NCI-H69 (cell line): ENCODE measurements around the gene USP36.
"Not testable (repeated sequence)": the region's sequence is repeated elsewhere in the genome, so short reads cannot be mapped to it uniquely, and the experiment has no call there.

Experiments
- DNase-seq: peaks from one replicate; lab custom pipeline; 2025; lab: John Stamatoyannopoulos, UW

The USP36 gene

DNA sequence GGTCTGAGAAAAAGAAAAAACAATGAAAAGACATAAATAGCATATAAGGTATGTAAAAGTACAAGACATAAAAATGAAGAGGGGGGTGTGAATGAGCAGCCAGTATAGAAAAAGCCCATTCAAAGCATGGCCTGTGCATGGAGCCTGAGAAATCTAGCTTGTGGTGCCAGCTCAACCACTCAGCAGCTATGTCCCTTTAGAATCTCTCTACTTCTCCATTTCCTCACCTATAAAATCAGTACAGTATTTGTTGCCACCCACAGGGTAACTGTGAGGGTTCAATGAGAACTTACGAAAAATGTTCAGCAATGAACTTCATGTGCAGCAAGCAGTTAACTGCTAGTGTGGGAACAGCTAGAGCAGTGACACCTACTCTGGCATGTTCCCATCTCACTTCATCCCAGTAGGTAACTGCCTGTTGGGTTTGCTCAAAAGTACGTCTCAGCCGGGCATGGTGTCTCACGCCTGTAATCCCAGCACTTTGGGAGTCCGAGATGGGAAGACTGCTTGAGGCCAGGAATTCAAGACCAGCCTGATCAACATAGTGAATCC, 73.8 kb downstream of the USP36 start:
- DNase-seq = no peak

DNA sequence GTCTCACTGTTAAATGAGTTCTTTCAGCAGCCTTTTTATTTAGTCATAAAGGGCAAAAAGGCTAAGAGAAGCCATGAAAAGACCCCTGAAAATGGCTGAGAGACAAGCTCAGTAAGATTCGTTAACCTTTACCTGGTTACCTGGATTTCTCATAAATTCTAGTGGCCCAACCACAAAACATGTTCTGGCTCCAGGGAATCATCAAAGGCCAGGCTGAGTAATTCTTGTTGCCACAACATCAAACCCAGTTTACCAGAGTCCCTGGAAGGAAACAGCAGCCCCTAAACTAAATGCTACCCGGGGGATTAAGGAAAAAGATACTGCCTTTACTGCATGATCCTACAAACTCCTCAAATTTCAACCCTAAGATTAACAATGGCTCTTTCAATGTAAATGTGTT, 74.4 kb downstream of the USP36 start:
- no peak for DNase-seq

DNA sequence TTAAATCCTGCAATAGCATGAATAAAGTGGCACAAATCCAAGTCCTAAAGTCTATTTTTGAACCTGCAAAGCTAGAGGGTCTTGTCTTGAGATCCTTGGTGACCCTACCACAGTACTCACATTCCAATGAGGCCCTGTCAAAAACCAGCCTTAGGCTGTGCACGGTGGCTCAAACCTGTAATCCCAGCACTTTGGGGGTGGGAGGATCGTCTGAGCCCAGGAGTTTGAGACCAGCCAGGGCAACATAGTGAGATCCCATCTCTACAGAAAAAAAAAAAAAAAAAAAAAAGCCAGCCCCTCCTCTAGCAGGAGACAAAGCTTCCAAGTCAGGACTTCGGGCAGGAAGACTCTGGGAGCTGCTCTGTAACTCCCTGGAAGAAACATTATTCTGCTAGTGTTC, 74.8 kb downstream of the USP36 start:
- no peak for DNase-seq

DNA sequence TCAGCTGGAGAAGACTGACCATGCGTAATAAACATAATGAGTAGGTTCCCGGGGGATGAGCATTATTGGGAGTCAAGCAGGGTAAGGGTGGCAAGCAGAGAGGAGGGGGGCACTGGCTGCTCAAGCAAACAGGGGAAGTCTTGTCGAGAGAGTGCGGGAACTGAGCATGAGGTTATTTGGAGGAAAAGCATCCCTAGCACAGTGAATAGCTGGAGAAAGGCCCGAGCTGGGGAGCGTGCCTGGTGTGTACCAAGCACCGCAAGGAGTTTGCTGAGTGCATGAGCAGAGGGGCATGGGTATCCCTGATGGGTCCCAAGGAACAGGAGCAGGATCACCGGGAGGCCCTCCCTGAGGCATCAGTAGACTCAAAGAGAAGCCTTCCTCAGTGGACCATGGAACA, 75.7 kb downstream of the USP36 start:
- no peak for DNase-seq

DNA sequence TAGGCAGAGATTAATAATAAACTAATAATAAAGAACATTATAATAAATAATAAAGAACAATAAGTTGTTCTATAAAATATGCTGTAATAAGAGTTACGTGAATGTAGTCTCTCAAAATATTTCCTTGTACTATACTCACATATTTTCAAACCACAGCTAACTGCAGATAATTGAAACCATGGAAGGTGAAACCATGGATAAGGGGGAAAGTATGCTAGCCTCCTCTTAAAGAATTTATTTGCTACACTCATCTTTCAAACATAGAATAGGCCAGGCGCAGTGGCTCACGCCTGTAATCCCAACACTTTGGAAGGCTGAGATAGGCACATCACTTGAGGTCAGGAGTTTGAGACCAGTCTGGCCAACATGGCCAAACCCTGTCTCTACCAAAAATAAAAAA, 77.1 kb downstream of the USP36 start:
- DNase-seq = no peak

DNA sequence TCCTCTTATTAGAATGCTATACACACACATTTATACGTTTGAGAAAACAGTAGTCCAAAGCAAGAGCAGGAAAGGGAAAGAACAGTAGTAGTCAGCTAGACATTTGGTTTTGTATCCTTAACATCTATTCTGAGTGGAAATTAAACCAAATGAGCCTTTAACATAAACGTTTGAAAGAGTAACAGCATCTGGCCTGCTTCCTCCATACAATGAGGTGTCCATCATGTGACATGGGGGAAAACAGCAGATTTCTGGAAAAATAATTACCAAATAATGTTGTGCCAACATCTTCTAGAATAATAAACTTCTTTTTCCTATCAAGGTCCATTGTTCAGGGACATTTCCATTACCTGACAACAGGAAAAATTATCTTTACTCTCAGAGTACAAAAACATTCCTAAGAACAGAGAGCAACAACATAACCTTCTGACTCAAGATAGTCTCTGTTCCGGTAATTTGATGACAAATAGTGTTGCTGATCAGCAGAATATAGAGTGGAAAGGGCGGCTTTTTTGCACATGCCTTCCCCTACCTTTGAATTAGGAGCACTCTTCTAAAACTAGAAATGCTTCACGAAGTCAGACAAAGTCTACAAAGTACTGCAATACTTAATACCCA, 78.7 kb downstream of the USP36 start:
- no peak for DNase-seq

DNA sequence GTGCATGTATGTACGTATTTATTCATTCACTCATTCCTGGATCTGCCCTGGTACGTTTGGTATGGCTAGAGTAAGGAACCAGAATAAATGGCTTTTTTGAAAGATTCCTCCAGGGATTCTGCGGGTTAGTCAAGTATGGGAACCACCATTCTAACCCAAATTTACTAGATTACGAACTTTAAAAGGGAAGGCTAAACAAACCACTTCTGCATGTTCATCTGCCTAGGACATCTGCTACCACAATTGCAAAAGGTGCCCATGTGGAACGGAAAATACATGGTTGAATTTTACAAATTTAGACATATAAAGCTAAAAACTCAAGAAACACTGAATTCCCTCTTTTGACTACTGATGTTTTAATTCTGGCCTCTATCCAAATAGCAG, 80.7 kb downstream of the USP36 start:
- DNase-seq = no peak

DNA sequence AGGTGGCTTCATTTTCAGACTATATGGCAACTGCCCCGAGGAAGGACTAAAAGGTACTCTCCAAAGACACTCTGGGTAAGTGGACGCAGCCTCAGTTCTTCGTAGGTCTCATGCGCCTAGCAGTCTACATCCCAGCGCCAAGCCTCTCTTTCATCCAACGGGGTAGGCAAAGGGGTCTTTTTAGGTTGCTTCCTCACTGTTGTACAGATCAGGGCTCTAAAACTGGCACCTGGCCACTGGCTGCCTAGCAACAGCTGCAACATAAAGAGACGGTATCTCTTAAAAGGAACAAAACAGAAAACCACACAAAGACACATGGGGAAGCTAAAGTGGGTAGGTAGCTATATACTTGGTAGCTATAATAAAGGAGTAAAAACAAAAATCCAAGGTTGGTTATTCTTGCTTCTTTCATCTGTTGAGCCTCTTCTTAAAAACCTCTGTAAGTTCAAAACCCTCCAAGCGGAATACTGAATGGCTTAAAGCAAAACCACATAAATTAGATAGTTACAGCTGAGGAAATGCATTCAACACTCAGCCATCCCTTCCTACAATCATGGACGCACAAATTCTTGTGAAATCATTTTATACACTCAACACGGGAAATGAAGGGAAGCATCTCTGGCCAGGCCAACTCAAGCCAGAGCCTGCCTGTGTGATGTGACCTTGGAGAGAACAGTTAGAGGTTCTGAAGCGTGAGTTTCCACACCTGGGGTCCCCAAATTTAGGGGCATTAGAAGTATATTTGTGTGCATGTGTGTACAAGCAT, 81.2 kb downstream of the USP36 start:
- DNase-seq = peak; percentile 41

DNA sequence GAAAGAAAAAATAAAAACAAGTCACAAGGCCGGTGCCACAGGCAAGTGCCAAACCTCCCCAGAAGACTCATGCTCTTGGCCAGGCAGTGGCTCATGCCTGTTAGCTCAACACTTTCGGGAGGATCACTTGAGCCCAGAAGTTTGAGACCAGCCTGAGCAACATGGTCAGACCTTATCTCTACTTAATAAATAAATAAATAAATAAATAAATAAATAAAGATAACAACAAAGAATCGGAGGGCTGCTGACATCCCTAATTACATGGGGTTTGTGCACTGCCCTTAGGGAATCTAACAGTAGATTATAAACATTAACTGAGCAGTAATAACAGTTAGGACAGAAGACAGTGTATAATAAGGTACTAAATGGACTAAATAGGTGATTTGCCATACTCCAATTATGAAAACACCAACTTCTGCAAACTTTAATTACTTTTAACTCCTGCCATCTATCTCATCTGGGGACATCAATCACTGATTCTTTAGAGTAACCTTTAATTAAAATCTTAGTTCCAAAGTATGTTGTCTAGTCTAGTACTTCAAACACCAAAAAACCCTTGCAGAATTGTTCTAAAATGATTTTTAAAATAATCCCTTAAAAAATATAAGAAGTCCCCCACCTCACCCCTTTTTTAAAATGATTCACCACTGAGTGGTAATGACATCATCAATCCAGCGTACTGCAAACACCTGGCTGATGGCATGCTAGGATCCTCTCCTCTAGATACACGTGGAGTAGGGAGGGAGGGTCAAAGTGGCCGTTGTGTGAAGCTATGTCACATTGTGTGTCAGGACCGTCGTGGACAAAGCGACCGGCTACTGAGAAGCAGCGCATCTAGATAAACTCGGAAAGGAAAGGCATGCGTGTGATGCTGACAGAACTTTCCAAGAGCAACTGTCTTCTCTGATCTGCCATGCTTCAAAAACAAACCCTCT, 87.0 kb downstream of the USP36 start:
- DNase-seq = no peak

DNA sequence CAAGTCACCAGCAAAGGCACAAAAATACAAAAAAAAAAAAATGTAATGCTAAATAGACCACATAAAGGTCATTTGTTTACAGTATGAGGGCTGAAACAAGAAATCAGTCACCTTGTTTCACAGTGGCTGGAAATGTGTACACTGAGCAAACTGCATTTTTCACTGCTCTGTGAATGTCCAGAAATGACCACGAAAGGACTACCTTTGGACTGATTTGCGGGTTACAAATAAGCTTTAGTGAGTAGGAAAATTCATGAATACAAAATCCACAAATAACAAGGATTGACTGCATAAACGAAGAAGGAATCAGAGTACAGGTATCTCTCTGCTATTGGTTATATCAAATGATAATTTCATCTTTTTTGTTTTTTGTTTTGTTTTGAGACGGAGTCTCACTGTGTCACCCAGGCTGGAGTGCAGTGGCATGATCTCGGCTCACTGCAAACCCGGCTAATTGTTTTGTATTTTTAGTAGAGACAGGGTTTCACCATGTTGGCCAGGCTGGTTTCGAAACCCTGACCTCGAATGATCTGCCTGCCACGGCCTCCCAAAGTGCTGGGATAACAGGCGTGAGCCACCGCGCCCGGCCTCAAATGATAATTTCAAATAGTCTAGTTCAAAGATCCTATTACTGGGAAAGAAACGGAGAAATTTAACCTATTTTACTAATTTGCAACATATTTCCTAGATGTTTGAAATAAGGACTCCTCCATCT, 89.0 kb downstream of the USP36 start:
- no peak for DNase-seq

DNA sequence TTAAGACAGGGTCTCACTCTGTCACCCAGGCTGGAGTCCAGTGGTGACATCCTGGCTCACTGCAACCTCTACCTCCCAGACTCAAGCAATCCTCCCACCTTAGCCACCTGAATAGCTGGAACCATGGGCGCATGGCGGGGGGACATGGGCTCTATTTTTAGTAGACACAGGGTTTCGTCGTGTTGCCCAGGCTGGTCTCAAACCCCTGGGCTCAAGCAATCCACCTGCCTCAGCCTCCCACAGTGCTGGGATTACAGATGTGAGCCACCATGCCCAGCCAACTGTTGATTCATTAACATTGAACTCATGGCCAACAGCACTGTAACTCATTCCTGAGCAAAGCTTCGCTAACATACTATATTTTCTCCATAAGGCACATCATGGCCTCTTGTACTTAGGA, 89.6 kb downstream of the USP36 start:
- DNase-seq = not testable (repeated sequence)

DNA sequence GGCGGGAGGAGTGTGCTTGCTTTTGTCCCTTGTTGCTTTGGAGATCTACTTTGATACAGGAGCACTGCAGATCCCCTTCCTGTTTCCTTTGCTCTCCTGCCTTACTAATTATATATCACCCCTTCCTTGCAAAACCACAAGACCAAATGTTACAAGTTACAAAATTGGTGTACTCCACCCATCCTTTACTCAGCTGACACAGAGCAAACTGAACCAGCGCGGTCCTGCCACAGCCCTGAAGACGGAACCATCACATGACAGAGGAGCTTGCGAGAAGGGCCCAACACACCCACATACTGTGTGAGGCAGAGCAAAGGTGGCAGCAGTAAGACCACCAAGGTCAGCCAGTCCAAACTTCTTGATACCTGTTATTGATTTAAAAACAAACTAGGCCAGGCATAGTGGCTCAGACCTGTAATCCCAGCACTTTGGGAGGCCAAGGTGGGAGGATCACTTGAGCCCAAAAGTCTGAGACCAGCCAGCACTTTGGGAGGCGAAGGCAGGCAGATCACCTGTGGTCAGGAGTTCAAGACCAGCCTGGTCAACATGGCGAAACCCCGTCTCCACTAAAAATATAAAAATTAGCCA, 91.8 kb downstream of the USP36 start:
- peak; percentile 63 for DNase-seq

DNA sequence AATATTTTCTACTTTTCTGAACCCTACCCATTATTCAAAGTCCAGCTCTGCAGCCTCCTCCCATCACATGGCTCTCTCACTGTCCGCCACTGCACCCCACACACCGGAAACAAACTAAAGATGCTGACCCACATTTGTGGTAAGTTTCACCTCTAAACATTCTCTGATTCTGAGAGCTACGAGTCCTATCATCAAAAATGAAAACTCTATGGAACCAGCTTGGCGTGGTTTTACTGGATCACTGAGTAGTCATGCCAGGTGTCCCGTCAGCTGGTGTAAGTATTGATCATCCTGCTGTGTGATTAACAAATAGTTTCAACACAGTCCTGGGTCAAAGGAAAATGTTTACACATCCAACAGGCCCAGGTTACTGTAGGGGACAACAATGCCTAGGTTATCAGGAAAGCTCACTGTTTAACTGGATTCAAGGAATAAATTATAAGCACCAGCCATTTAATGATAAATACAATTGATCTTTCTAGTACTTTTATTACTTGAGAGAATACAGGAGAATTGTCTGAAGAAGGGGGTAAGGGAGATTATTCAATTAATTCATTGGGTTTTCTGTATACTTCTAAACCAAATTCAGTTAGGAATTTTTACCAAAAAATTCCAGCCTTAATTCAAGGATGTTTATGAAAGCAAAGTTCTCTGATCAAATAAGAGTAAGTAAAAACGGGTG, 92.4 kb downstream of the USP36 start:
- no peak for DNase-seq

DNA sequence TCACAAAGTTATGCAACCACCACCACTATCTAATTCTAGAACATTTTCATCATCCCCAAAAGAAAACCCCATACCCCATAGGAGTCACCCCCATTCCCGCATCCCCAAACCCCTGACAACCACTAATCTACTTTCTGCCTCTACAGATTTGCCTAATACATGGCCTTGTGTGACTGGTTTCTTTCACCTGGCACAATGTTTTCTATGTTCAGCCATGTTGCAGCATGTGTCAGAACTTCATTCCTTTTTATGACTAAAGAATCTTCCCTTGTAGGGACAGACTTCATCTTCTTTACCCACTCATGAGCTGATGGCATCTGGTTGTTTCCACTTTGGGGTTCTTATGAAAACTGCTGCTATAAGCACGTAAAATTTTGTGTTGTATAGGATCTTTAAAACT, 93.1 kb downstream of the USP36 start:
- DNase-seq = no peak

DNA sequence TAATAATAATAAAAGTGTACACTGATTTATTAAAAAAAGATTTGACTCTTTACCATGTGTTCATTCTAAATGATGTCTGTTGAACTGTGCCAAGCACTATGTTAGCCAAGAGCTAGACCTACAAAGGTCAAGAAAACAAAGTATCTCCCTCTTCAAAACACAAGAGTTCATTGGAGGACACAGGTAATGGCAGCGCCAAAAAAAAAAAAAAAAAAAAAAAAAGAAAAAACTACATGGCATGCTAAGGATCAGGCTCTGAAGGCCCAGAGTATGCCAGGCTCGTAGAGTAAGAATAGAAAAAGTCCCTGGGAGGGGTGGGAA, 93.7 kb downstream of the USP36 start:
- DNase-seq = no peak

DNA sequence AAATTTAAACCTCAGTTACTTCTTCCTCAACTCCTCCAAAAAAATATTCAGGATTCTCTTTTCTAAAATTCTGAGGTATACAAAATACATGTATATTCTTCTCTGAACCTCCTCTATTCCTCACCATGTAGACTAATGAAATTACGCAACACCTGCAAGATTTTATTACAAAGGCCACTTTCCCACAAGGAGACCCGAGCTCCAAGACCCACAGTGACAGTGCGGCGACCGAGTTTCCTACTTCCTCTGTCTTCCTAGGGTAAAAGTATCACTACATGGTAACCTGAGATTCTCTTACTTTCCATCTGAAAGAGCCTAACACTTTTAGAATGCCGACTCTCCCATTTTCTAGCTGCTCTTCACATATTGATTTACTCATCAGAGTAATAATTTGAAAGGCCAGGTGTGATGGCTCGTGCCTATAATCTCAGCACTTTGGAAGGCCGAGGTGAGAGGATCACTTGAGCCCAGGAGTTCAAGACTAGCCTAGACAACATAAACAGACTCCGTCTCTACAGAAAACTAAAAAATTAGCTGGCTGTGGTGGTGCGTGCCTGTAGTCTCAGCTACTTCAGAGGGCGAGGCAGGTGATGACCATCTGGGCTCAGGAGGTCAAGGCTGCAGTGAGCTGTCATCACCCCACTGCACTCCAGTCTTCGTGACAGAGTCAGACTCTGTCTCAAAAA, 94.2 kb downstream of the USP36 start:
- DNase-seq = no peak
